ENCODE data around the gene SATB1.
"Not testable (repeated sequence)": the region's sequence is repeated elsewhere in the genome, so short reads cannot be mapped to it uniquely, and the experiment has no call there.

SATB1 gene
- 150 to 341 (median 256) reads per million in 3 experiments for total RNA-seq

- peak; percentile 57 for DNase-seq
These were observed at the start of gene SATB1 for GRCh38 chr3:18424729-18425640. SATB1 (minus strand) TSS chr3:18425339; CDS start chr3:18420967, 4,372 bp downstream.

GRCh38 chr3:18474202-18474601, 49.1 kb upstream of the SATB1 start:
- DNase-seq = no peak

- DNase-seq = no peak
These were observed 44.6 kb upstream of the SATB1 start for GRCh38 chr3:18469775-18470174.

- DNase-seq = no peak
These were observed 41.0 kb upstream of the SATB1 start for GRCh38 chr3:18466136-18466535.

GRCh38 chr3:18454766-18455165, 29.6 kb upstream of the SATB1 start:
- no peak for DNase-seq

GRCh38 chr3:18449618-18450017, 24.5 kb upstream of the SATB1 start:
- DNase-seq = not testable (repeated sequence)

- no peak for DNase-seq
These were observed 22.6 kb upstream of the SATB1 start for GRCh38 chr3:18447720-18448119.

GRCh38 chr3:18446149-18446825, 21.1 kb upstream of the SATB1 start:
- no peak for DNase-seq

- DNase-seq = peak; percentile 82
These were observed 20.4 kb upstream of the SATB1 start for GRCh38 chr3:18445401-18446148.

- peak; percentile 78 for DNase-seq
These were observed 19.7 kb upstream of the SATB1 start for GRCh38 chr3:18444595-18445400.

GRCh38 chr3:18443665-18444594, 18.8 kb upstream of the SATB1 start:
- DNase-seq = peak; percentile 18

- no peak for DNase-seq
These were observed 17.9 kb upstream of the SATB1 start for GRCh38 chr3:18442756-18443664.

- no peak for DNase-seq
These were observed 16.4 kb upstream of the SATB1 start for GRCh38 chr3:18441551-18441950.

GRCh38 chr3:18440066-18440722, 15.1 kb upstream of the SATB1 start:
- no peak for DNase-seq

GRCh38 chr3:18439281-18439680, 14.1 kb upstream of the SATB1 start:
- no peak for DNase-seq

GRCh38 chr3:18438586-18438985, 13.4 kb upstream of the SATB1 start:
- peak; percentile 77 for DNase-seq

- DNase-seq = no peak
These were observed 11.1 kb upstream of the SATB1 start for GRCh38 chr3:18436213-18436612.

- DNase-seq = no peak
These were observed 9.6 kb upstream of the SATB1 start for GRCh38 chr3:18434711-18435110.

GRCh38 chr3:18432752-18433151, 7.6 kb upstream of the SATB1 start:
- no peak for DNase-seq

Measured in central memory CD4-positive, alpha-beta T cell (primary cell).